Raji (cell line): ENCODE measurements around the gene HAPSTR1.

Experiments
- POLR2A ChIP-seq: IDR thresholded peaks from 2 replicates; pipeline ENCODE4 v1.6.1; 2011; ENCODE audit warnings: low read depth, low read length, control low read depth; ENCODE audit not compliant: insufficient read depth

The HAPSTR1 gene

DNA sequence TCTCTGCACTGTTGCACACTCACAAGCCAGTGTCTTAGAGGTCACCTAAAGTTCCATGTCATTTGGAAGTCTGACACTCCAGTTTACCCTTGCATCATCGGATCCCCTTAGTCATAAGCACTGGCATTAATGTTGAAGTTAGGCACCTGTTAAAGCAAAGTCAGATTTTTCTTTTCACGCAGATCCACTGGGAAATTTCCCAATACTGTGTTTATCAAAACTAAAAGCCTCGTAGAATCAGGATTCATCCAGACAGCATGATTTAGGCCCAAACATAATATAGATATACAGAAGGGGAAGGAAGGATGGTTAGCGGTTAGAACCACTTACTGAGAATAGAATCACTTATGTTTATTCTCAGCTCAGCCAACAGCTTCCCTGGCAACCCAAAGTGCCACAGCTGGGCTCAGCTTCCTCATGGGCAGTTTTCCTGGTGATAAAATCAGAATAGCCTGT lies 30.1 kb upstream of the HAPSTR1 start:
- no peak for TF ChIP-seq POLR2A

DNA sequence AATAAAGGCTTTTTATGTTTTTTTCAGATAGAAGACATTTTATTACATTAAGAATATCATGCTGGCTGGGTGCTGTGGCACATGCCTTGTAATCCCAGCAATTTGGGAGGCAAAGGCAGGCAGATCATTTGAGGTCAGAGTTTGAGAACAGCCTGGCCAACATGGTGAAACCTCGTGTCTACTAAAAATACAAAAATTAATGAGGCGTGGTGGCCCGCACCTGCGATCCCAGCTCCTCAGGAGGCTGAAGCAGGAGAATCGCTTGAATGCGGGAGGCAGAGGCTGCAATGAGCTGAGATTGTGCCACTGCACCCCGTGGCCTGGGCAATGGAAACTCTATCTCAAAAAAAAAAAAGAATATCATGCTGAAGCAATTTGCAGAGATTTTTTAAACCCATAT lies 29.1 kb upstream of the HAPSTR1 start:
- no peak for TF ChIP-seq POLR2A

GRCh38 chr16:9065077-9065476 lies 26.4 kb upstream of the HAPSTR1 start:
- TF ChIP-seq POLR2A, result no peak

DNA sequence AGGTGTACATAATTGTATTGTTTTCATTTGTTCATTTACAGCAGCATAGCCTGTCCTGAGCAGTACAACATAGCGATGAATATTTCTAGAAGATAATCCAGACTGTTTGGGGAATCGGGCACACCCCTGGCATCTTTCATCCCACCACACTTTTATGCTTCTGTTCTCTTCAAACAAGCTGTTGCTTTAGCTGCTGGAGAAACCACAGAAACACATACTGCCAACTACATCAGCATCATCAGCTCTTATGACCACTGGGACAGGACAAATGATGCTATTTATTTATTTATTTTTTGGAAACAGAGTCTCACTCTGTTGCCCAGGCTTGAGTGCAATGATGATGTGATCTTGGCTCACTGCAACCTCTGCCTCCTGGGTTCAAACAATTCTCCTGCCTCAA lies 22.6 kb upstream of the HAPSTR1 start:
- TF ChIP-seq POLR2A, result no peak

DNA sequence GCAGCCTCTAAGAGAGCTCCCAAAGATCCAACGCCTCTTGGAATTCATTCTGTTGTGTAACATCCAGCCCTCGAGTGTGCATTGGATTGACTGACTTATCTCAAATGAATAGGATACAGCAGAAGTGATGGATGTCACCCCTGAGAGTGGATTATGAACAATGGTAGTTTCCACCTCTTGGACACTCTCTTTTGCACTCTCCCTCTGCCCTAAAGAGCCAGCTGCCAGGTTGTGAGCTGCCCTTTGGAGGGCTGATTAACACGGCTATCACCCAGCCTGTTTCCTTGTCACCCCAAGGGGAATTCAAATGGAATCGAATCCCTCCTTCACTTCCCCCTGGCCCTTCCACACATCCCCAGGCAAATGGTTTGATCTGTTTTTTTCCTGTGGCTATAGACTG lies 21.2 kb upstream of the HAPSTR1 start:
- no peak for TF ChIP-seq POLR2A

DNA sequence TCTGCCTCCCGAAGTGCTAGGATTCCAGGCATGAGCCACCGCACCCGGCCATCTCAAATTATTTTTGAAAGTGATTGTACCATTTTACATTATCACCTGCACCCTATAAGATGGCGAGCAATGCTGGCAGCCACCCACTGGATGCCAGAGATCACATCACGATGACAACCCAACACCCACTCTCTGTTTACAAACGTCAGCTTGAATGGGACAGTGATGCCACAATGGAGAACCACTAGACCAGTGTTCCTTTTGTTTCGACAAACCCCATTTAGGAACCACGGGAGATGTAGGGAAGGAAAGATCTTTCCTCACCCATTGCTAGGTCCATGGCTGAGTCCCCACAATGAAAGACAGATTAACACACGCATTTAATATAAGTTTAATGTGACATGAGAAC lies 20.1 kb upstream of the HAPSTR1 start:
- TF ChIP-seq POLR2A, result no peak

- TF ChIP-seq POLR2A, result no peak
These were observed 18.6 kb upstream of the HAPSTR1 start for GRCh38 chr16:9072806-9073341.

GRCh38 chr16:9075299-9076071 lies 16.0 kb upstream of the HAPSTR1 start:
- TF ChIP-seq POLR2A, result no peak

- TF ChIP-seq POLR2A, result no peak
These were observed 14.2 kb upstream of the HAPSTR1 start for GRCh38 chr16:9077091-9077809.

GRCh38 chr16:9078467-9079429 lies 12.7 kb upstream of the HAPSTR1 start:
- peak; percentile 51 for TF ChIP-seq POLR2A

DNA sequence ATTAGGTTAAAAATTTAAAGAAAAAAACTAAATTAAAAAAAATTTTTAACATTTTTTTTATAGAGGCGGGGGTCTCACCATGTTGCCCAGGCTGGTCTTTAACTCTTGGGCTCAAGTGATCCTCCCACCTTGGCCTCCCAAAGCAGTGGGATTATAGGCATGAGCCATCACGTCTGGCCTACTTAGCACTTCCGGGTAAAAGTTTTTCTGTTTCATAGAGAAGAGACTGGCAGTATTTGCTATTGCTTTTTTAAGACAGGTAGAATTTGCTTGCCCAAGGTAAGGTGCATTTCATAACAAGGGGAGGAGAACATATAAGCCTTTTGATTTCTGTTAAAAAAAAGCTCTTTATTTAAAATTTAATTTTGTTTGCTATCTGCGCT lies 12.0 kb upstream of the HAPSTR1 start:
- TF ChIP-seq POLR2A, result no peak

DNA sequence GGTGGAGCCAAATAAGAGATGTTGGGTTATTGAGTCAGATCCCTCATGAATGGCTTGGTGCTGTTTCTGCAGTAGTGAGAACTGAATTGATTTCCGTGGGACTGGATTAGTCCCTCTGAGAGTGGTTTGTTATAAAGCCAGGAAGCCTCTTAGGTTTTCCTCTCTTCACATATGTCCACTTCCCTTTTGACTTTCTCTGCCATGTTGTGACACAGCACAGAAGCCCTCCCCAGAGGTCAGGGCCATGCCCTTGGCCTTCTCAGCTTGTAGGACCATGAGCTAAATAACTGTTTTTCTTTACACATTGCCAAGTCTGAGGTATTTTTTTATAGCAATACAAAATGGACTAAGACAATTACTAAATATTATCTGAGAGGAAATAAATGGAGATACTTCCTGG lies 10.3 kb upstream of the HAPSTR1 start:
- no peak for TF ChIP-seq POLR2A

- no peak for TF ChIP-seq POLR2A
These were observed 9.6 kb upstream of the HAPSTR1 start for GRCh38 chr16:9081843-9082242.

DNA sequence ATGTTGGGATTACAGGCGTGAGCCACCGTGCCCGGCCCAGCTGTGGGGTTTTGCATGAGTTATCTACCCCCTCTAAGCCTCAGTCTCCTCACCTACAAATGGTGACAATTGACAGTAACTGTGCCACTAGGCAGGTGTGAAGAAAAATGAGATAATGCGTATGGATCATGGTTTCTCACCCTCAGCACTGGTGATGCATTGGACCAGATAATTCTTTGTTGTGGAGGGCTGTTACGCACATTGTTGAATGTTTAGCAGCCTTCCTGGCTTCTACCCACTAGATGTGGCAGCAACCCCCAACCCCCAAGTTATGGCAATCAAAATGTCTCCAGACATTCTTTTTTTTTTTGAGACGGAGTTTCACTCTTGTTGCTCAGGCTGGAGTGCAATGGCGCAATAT lies 9.0 kb upstream of the HAPSTR1 start:
- no peak for TF ChIP-seq POLR2A

- TF ChIP-seq POLR2A, result no peak
These were observed 2.6 kb upstream of the HAPSTR1 start for GRCh38 chr16:9088848-9089247.
